GM21423 (cell line): ENCODE results near the gene RBM6.
A peak's percentile ranks its signal among the peaks of the same experiment; 100 is the strongest.
"Not testable (repeated sequence)": the region's sequence is repeated elsewhere in the genome, so short reads cannot be mapped to it uniquely, and the experiment has no call there.

ENCODE experiments used
- ATAC-seq: cut with Tn5 transposase; IDR thresholded peaks from one replicate; pipeline ENCODE4 v1.9.1; 2021; ENCODE audit warnings: mild to moderate bottlenecking, moderate library complexity; ENCODE audit not compliant: unreplicated experiment

Gene RBM6

DNA sequence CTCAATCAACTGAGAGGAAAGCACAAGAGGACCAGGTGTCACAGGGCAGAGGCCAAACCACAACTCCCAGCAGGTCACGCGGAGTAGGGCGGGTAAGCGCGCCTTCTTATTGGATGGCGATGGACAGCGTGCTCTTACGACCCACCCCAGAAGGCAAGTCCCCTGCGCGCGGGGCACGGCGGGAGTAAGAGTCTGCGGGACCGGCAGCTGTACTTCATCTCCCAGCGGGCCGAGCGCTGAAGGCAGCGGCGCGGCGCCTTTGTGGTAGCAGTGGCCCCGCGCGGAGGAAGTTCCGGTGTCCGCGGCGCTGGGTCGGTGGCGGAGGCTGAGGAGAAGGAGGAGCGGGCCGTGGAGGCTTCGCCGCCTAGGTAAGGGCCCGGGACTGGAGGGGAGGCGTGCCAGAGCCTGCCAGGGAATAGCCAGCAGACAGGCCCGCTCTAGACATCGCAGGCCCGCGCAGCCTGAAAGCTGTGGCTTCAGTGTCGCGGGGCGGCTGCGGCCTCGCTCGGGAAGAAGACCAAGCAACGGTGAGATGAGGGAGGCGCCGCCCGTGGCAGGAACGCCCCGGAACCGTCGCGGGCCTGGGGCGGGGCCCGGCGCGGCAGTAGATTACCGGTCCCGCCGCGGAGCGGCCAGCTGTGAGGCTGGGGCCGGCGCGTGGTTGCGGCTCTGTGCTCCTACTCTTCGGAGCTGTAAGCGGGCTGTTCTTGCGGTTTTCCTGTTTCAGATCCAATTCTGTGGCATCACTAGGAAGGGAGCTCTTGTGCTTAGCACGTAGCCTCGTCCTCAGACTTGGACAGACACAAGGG lies at the start of gene RBM6:
TSS of gene RBM6 (plus strand) at position 293 of the 809 bp plus-strand sequence. CDS start 22,492 bp downstream, outside the sequence.
- ATAC-seq: peak; percentile 88

- ATAC-seq: no peak
Measured at GRCh38 chr3:49895791-49896190, 44.2 kb upstream of the RBM6 start.

DNA sequence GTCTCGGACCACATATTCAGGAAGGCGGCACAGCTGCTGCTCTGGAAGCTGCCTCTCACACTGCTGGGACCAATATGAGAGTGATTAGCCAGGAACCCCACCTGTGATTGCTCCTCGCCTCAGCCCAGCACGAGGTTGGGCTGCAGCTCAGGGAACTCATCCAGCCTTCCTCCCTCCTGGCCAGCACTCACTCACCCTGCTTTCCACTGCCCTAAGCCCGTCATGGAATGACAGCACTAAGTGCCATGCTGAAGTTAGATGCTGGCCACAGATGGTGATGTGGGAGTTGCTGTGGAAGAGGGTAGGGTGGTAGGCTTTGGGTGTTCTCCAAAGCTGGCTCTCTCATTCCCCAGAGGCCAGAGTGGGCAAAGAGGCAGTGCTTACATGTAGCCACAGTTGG lies 43.6 kb upstream of the RBM6 start:
- ATAC-seq: no peak

DNA sequence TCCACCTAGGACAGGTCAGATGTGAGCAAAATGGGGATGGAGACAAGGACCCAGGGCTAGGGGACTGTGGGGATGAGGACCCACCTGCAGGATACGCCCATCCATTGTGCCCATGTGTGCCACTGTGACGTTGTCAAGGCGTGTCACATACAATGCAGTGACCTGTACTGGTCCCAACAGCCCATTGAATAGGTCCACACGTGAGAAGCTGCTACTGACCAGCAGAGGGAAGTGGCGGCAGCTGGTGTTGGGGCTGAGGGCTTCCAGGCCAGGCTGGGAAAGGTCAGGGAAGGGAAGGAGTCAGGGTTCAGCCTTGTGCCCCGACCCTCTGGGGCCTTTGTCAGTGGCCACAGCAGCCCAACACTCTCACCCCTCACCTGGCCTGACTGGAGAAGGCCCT lies 41.0 kb upstream of the RBM6 start:
- no peak for ATAC-seq

GRCh38 chr3:49899815-49900214 lies 40.1 kb upstream of the RBM6 start:
- ATAC-seq: no peak

DNA sequence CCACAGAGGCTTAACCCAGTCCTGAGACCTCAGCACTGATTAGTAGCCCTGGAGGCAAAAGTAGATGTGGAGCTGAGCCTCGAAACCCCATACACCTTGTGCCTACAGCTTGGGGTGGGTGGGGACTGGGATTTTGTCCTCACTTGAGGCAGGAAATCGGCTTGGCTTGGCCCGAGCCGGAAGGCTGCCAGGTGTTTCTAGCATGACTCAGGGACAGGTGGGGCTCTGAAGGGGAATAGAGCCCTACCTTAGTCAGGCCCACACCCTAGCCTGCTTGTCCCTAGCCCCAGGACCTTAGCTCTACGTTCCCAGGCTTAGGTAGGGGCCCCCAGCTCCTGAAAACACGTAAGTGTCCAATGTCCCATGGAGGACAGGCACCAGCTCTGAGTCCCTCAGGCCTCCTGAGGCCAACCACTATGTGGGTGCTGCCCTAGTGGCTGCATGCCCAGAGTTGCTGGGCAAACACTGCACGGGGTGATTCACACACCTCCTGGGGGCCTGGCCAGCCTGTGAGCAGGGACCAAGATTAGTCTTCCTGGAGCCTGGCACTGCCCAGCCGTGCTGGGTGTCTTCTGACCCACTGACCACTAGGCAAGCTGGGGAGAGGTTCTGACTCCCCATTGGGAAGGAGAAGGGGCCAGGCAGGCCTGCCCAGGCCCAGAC lies 39.3 kb upstream of the RBM6 start:
- no peak for ATAC-seq

DNA sequence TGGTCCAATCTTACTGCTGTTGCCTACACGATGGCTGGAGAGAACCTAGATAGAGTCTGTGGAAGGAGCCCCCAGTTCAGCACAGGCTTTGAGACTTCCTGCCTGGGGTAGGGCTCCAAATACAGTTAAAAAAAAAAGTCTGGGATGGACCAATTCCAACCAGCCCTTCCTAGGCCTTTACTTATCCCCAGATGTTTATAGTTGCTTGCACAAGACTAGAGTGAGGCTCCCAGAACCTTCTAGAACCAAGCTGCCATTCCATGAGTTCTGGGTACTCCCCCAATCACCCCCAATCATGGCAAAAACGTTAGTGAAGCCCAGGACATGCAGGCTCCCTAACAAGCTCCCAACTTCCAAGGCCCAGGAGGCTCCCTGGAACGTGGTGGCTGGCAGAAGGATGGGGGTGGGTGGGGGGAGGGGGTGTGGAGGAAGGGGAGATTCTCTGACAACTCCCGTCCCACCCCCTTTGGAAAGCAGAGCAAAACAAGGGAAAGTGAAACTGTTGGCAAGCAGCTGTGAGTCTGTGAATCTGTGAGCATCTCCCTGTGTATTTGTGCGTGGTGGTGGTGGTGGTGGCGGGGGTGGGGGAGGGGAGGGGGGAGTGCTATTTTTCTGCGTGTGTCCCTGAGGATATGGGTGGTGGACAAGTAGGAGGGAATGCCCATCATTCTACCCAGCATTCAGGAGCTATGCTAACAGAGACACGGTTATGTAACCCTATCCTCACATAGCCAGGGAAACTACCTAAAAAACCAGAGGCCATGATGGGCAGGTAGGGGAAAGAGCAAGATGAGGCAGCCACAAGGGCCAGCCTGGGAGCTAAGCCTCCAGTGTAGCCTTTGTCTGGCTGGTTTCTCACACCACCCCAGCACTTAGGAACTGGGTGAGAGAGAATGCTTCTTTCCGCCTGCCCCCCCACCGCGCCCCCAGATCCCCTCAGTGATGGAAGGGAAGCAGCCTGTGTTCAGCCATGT lies 38.3 kb upstream of the RBM6 start:
- no peak for ATAC-seq

DNA sequence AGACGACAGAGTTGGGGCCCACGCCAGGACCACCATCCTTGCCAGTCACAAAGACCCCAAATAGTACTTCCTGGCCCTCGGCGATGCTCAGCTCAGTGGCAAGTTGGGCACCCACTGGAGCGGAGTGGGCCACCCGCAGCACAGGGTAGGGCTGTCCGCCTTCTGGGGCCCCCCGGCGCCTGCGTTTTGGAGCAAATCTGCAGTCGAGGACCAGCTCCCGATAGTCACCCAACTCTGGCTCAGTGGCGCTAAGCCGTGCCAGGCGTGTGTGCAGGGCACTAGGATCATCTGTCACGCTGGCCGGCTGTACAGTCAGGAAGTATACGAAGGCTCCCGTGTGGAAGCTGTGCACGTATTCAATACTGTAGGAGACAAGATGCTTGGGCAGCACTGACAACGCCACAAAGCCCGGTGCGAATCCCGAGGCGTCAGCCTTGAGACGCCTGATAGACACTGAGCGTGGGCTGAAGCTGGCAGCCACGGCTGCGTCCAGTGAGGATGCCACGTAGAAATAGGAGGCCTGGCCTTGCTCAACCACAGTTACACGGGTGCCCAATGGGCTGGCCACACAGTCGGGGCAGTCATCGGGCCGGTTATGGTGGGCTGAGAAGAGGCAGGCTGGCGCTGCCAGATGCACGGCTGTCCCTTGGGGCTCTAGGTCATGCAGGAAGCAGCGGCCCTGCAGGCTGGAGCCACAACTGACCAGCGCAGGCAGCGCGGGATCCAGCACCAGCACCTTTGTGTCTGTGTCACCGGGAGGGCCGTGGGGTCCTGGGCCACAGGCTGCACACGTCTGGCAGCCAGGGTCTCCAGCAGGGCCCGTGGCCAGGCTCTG lies 37.2 kb upstream of the RBM6 start:
- ATAC-seq: no peak

GRCh38 chr3:49903451-49904424 lies 36.2 kb upstream of the RBM6 start, which contains the start of gene MST1R:
Gene MST1R (minus strand): TSS chr3:49903873. CDS start chr3:49903609, 264 bp downstream.
- ATAC-seq: peak; percentile 69

DNA sequence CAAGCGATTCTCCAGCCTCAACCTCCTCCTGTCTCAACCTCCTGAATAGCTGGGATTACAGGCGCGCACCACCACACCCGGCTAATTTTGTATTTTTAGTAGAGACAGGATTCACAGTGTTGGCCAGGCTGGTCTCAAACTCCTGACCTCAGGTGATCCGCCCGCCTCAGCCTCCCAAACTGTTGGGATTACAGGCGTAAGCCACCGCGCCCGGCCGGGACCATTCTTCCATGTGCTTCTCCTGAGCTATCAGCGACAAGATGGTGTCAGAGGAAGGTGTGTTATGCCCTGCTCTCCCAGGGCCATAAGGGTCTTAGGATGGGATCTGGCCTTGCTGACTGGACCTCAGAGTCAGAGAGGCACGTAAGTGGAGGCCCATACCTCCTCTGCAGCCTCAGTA lies 35.5 kb upstream of the RBM6 start:
- not testable (repeated sequence) for ATAC-seq

- ATAC-seq: no peak
Measured at GRCh38 chr3:49906073-49906743, 33.7 kb upstream of the RBM6 start.

DNA sequence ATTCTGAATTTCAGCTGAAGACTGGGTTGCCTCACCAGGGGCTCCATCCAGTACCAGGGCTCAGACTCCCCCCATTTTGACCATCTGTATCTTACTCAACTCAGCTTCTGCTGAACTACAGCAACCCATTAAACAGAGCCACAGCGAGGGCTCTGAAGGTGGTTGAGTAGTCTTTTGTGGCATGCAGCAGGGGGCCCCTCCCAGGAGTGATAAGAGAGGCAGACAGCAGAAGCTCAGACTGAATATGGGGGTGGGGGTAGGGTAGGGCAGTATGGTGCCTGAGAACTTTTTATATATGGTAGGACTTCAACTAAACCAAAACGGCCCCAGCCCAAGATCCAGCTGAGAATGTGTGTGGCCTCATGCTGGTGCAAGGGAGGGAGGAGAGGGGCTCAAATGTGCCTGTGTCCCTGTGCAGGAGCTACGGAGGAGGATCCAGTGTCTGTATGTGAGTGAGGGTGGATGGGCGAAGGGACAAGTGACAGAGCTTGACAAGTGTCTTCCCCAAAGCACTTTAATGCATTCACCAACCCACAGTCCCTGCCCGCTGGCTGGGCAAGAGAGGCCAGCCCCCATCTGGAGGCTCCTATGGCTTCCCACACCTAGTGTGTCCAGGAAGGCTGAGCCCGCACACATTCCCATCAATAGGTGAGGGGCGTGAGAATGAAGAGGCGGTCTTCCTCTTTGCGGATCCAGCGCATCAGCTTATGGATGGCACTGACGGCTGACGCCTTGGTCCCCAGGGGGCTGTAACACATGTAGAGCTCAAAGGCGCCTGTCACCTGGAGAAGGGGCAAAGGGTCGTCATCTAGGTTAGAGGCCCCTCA lies 31.4 kb upstream of the RBM6 start:
- ATAC-seq: no peak

- no peak for ATAC-seq
Measured at GRCh38 chr3:49910409-49911123, 29.4 kb upstream of the RBM6 start.

DNA sequence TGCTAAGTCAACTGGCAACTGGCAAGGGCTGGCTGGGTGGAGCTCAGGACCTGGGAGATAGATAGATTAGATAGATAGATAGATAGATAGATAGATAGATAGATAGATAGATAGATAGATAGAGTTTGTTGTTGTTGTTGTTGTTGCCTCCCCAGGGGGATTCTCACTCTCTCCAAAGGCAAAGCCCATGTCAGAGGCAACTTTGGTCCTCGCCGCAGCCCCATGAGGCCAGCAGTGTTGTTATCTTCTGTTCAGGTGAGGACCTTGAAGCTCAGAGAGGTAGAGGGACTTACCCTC lies 28.9 kb upstream of the RBM6 start:
- ATAC-seq: no peak

- no peak for ATAC-seq
Measured at GRCh38 chr3:49911611-49912010, 28.3 kb upstream of the RBM6 start.

DNA sequence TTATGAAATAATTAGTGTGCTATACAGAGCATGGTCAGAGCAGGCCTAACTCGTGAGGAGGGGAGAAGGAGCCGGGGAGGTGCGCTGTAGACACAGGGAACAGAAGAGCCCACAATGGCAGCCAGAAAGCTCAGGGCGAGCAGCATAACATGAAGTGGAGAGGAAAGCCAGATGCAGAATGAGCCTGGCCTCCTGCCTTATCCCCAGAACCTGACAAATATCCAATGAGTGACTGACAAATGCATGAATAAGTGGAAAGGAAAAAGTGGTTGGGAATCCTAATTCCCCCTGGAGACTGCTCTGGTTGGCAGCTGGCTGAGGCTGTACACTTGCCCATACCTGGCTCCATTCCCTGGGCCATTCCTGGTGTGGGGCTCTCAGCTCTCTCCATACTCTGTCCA lies 27.1 kb upstream of the RBM6 start:
- ATAC-seq: no peak

GRCh38 chr3:49914906-49915305 lies 25.0 kb upstream of the RBM6 start:
- no peak for ATAC-seq
